Neural progenitor cell (in vitro differentiated cells): ENCODE data around the gene ZCCHC7. TPM values are rescaled to one million over a fixed set of nuclear protein-coding genes. Genes with fewer than 3 reads are reported as not detected.

Source experiments
- DNase-seq: peaks from one replicate; pipeline ENCODE4 v3.0.0-alpha.2; 2016; ENCODE audit warnings: low spot score
- H2AFZ ChIP-seq: fragments of 200-600 bp; sonication (generic); replicated peaks from 2 replicates; pipeline ENCODE4 v1.6.1; 2016; ENCODE audit warnings: antibody characterized with exemption
- H3F3A ChIP-seq: fragments of 200-600 bp; sonication (generic); 2 replicates; pipeline ENCODE4 v1.6.1; 2016; ENCODE audit warnings: antibody characterized with exemption, low read depth
- H3K27ac ChIP-seq: fragments of 200-600 bp; sonication (generic); 2 replicates; pipeline ENCODE4 v1.5.1; 2016; ENCODE audit warnings: mild to moderate bottlenecking
- H3K27me3 ChIP-seq: fragments of 200-600 bp; sonication (generic); 2 replicates; pipeline ENCODE4 v1.6.1; 2016; ENCODE audit warnings: mild to moderate bottlenecking, moderate library complexity
- H3K36me3 ChIP-seq: fragments of 200-600 bp; sonication (generic); 2 replicates; pipeline ENCODE4 v1.5.1; 2016
- H3K4me1 ChIP-seq: fragments of 200-600 bp; sonication (generic); 2 replicates; pipeline ENCODE4 v1.6.1; 2016; ENCODE audit warnings: mixed run types
- H3K4me2 ChIP-seq: fragments of 200-600 bp; sonication (generic); 2 replicates; pipeline ENCODE4 v1.6.1; 2016
- H3K4me3 ChIP-seq: fragments of 200-600 bp; sonication (generic); 2 replicates; pipeline ENCODE4 v1.5.1; 2016
- H3K79me2 ChIP-seq: fragments of 200-600 bp; sonication (generic); 2 replicates; pipeline ENCODE4 v1.6.1; 2016; ENCODE audit warnings: low read depth
- H3K9ac ChIP-seq: fragments of 200-600 bp; sonication (generic); 2 replicates; pipeline ENCODE4 v1.6.1; 2016
- H3K9me3 ChIP-seq: fragments of 200-600 bp; sonication (generic); 2 replicates; pipeline ENCODE4 v1.5.1; 2016; ENCODE audit warnings: low read depth
- H4K20me1 ChIP-seq: fragments of 200-600 bp; sonication (generic); 2 replicates; pipeline ENCODE4 v1.6.1; 2016; ENCODE audit warnings: low read depth
- H3K27ac Mint-ChIP-seq: 3 replicates; pipeline ENCODE4 v1.8.0; 2021; ENCODE audit warnings: mixed read lengths
- H3K27me3 Mint-ChIP-seq: 2 replicates; pipeline ENCODE4 v1.8.0; 2022; ENCODE audit warnings: low read depth, mild to moderate bottlenecking, inconsistent platforms, moderate library complexity, mixed read lengths; ENCODE audit not compliant: insufficient read depth
- H3K36me3 Mint-ChIP-seq: 3 replicates; pipeline ENCODE4 v1.8.0; 2021; ENCODE audit warnings: mixed read lengths
- H3K4me1 Mint-ChIP-seq: 3 replicates; pipeline ENCODE4 v1.8.0; 2021; ENCODE audit warnings: mixed read lengths
- H3K4me3 Mint-ChIP-seq: 3 replicates; pipeline ENCODE4 v1.8.0; 2021; ENCODE audit warnings: mild to moderate bottlenecking, moderate library complexity, mixed read lengths
- H3K9me3 Mint-ChIP-seq: 3 replicates; pipeline ENCODE4 v1.8.0; 2020; ENCODE audit warnings: mixed read lengths
- CTCF ChIP-seq: fragments of 200-600 bp; sonication (generic); IDR thresholded peaks from 2 replicates; pipeline ENCODE4 v1.5.1; 2017; ENCODE audit warnings: antibody characterized with exemption, mild to moderate bottlenecking
- EZH2 ChIP-seq: fragments of 200-600 bp; sonication (generic); IDR thresholded peaks from 2 replicates; pipeline ENCODE4 v1.6.1; 2017; ENCODE audit warnings: antibody characterized with exemption, mild to moderate bottlenecking, moderate library complexity
- EZH2phosphoT487 ChIP-seq: fragments of 200-600 bp; sonication (generic); IDR thresholded peaks from 2 replicates; pipeline ENCODE4 v1.6.1; 2017; ENCODE audit warnings: antibody characterized with exemption
- total RNA-seq: library from RNA; depleted of rRNA; stranded (reverse); fragments of >200 nt; gene quantifications from 2 replicates; pipeline ENCODE4 v1.2.3, GENCODE V29; 2015; ENCODE audit warnings: low replicate concordance

The ZCCHC7 gene
- total RNA-seq, 1 donor from 2014 or later = 27.6 TPM

GRCh38 chr9:37364751-37365360, 244.5 kb downstream of the ZCCHC7 start:
- Histone ChIP-seq H3K79me2 (no peaks in the 10 kb centered on the region), H3K9me3 (no peaks in the 10 kb centered on the region), H3K9ac (no peak overlapping the region), H3F3A (no peaks in the 10 kb centered on the region), H3K27me3 (no peaks in the 10 kb centered on the region), H3K4me2 (no peak overlapping the region), H4K20me1 (no peaks in the 10 kb centered on the region), H3K36me3 (no peaks in the 10 kb centered on the region), H3K4me1 (no peaks in the 10 kb centered on the region), H2AFZ (no peak overlapping the region), H3K27ac (no peak overlapping the region), H3K4me3 (no peak overlapping the region)
- Mint-ChIP-seq H3K9me3 (peaks cover 2% of the 10 kb centered on the region), H3K4me3 (no peak overlapping the region), H3K36me3 (peaks cover 3% of the 10 kb centered on the region), H3K27ac (no peak overlapping the region), H3K4me1 (no peaks in the 10 kb centered on the region), H3K27me3 (no peaks in the 10 kb centered on the region)
- no peak for TF ChIP-seq EZH2
- TF ChIP-seq EZH2phosphoT487 = no peak
- peak; percentile 31 for TF ChIP-seq CTCF
- no peak for DNase-seq

DNA sequence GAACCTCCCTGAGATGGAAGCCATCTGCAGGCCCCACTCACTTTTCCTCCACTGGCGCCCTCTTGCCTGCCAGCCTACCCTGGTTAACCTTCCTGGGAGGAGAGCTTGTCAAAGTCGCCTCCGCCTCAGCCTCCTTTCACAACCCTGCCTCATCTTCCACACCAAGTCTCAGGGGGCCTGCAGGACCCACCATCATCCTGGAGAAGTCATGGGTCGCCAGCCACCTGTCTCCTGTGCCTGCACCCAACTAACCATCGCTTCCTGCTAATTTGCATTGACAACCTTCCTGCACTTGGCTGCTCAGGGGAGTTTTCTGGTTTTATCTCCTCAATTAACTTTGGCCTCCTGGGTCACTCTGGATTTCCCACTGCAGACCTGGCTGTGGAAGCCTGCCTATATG, 249.3 kb downstream of the ZCCHC7 start:
- Histone ChIP-seq H3F3A (no peaks in the 10 kb centered on the region), H3K4me3 (no peak overlapping the region), H3K27me3 (no peaks in the 10 kb centered on the region), H3K36me3 (no peaks in the 10 kb centered on the region), H3K79me2 (no peaks in the 10 kb centered on the region), H3K9me3 (no peaks in the 10 kb centered on the region), H3K9ac (no peak overlapping the region), H3K4me2 (no peak overlapping the region), H3K27ac (no peak overlapping the region), H4K20me1 (no peaks in the 10 kb centered on the region), H3K4me1 (peaks cover 6% of the 10 kb centered on the region), H2AFZ (no peak overlapping the region)
- peaks cover 2% of the 10 kb centered on the region for H3K9me3 Mint-ChIP-seq
- TF ChIP-seq EZH2 = no peak
- TF ChIP-seq EZH2phosphoT487 = no peak
- no peak for TF ChIP-seq CTCF
- peaks cover 10% of the 10 kb centered on the region for H3K4me1 Mint-ChIP-seq
- no peak overlapping the region for H3K27ac Mint-ChIP-seq
- DNase-seq = no peak
- no peaks in the 10 kb centered on the region for H3K36me3 Mint-ChIP-seq
- no peaks in the 10 kb centered on the region for H3K27me3 Mint-ChIP-seq
- H3K4me3 Mint-ChIP-seq = no peak overlapping the region

DNA sequence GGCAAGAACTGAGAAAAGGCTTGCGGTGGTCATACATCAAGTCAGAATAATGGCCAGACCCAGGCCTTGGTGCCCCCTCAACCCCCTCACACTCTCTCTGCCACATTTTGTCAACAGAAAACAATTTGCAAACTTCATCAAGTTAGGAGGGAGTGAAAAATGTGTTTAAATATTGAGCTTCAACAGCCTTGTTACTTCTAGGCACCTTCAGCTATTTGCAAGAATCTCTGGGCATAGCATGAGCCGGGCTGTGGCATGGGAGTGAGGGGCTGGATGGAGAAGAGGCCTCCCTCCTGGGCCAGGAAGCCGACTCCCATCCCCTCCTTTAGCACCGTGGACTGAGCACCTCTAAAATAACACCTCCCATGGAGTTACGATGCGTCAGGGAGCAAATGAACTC, 249.9 kb downstream of the ZCCHC7 start:
- no peaks in the 10 kb centered on the region for H3F3A ChIP-seq
- H3K27ac ChIP-seq = no peak overlapping the region
- H4K20me1 ChIP-seq = no peaks in the 10 kb centered on the region
- Mint-ChIP-seq H3K27me3 (no peaks in the 10 kb centered on the region), H3K36me3 (no peaks in the 10 kb centered on the region), H3K4me1 (peaks cover 10% of the 10 kb centered on the region), H3K9me3 (peaks cover 2% of the 10 kb centered on the region), H3K27ac (no peak overlapping the region), H3K4me3 (no peak overlapping the region)
- H3K36me3 ChIP-seq = no peaks in the 10 kb centered on the region
- no peaks in the 10 kb centered on the region for H3K27me3 ChIP-seq
- no peaks in the 10 kb centered on the region for H3K79me2 ChIP-seq
- DNase-seq = no peak
- no peak overlapping the region for H3K9ac ChIP-seq
- H2AFZ ChIP-seq = no peak overlapping the region
- peaks cover 6% of the 10 kb centered on the region for H3K4me1 ChIP-seq
- no peaks in the 10 kb centered on the region for H3K9me3 ChIP-seq
- no peak overlapping the region for H3K4me2 ChIP-seq
- TF ChIP-seq CTCF = no peak
- no peak for TF ChIP-seq EZH2phosphoT487
- TF ChIP-seq EZH2 = no peak
- no peak overlapping the region for H3K4me3 ChIP-seq
